Naive thymus-derived CD4-positive, alpha-beta T cell (primary cell): Measurements from ENCODE around the gene FAM156B. TPM values are rescaled to one million over a fixed set of nuclear protein-coding genes. Genes with fewer than 3 reads are reported as not detected.
A peak's percentile ranks its signal among the peaks of the same experiment; 100 is the strongest.
"Not testable (repeated sequence)": the region's sequence is repeated elsewhere in the genome, so short reads cannot be mapped to it uniquely, and the experiment has no call there.

ENCODE experiments used
- ATAC-seq: fragments of 150-1000 bp; cut with Tn5 transposase; 2 replicates; pipeline ENCODE4 v1.10.0; 2021; ENCODE audit warnings: mild to moderate bottlenecking, moderate library complexity
- CTCF ChIA-PET: fragments of 350-600 bp; sonication (Branson Sonifier 250); formaldehyde crosslinking; loops from one replicate; lab custom pipeline; 2021; ENCODE audit warnings: antibody characterized with exemption; lab: Charles Lee
- POLR2A ChIA-PET: fragments of 350-600 bp; sonication (Branson Sonifier 250); formaldehyde crosslinking; loops from one replicate; lab custom pipeline; 2021; ENCODE audit warnings: antibody characterized with exemption, inconsistent platforms; lab: Charles Lee
- DNase-seq, 9 donors: peaks; one replicate each; pipeline versions ENCODE4 v3.0.0 to v3.0.0-alpha.2; 2020 to 2022; ENCODE audit warnings: mixed read lengths in 1 of 9
- H3K27ac ChIP-seq: one replicate; pipeline ENCODE4 v1.7.0; 2013; ENCODE audit warnings: mild to moderate bottlenecking, low read depth, low read length, moderate library complexity
- H3K27me3 ChIP-seq, 2 donors: one replicate each; pipeline ENCODE4 v1.7.0; 2013; ENCODE audit warnings: low read length in 2 of 2, mild to moderate bottlenecking in 2 of 2, moderate library complexity in 2 of 2; ENCODE audit not compliant: control insufficient read depth in 2 of 2, insufficient read depth in 2 of 2
- H3K36me3 ChIP-seq, 3 experiments: 1 replicate in 2 of 3; 2 replicates in 1 of 3; pipeline ENCODE4 v1.7.0; 2013; ENCODE audit warnings: low read length in 3 of 3, mild to moderate bottlenecking in 3 of 3, moderate library complexity in 1 of 3; ENCODE audit not compliant: insufficient read depth in 3 of 3, control insufficient read depth in 2 of 3
- H3K4me1 ChIP-seq, 2 donors: one replicate each; pipeline ENCODE4 v1.7.0; 2013; ENCODE audit warnings: low read length in 2 of 2, mild to moderate bottlenecking in 2 of 2, moderate library complexity in 1 of 2; ENCODE audit not compliant: control insufficient read depth in 2 of 2, insufficient read depth in 2 of 2
- H3K4me3 ChIP-seq: 2 replicates; pipeline ENCODE4 v1.7.0; 2013; ENCODE audit warnings: mild to moderate bottlenecking, low read length
- H3K9me3 ChIP-seq, 3 experiments: 1 replicate in 2 of 3; 2 replicates in 1 of 3; pipeline ENCODE4 v1.7.0; 2013; ENCODE audit warnings: low read length in 3 of 3; ENCODE audit not compliant: control insufficient read depth in 2 of 3
- H3K27ac Mint-ChIP-seq, 9 donors: one replicate each; pipeline ENCODE4 v1.8.0; 2020 to 2022; ENCODE audit warnings: mixed read lengths in 9 of 9, mild to moderate bottlenecking in 8 of 9, moderate library complexity in 5 of 9, inconsistent platforms in 2 of 9
- H3K27me3 Mint-ChIP-seq, 5 donors: one replicate each; pipeline ENCODE4 v1.8.0; 2021 to 2022; ENCODE audit warnings: mixed read lengths in 5 of 5, mild to moderate bottlenecking in 1 of 5
- H3K36me3 Mint-ChIP-seq, 5 donors: one replicate each; pipeline ENCODE4 v1.8.0; 2020 to 2022; ENCODE audit warnings: mixed read lengths in 5 of 5, mild to moderate bottlenecking in 3 of 5, inconsistent platforms in 1 of 5
- H3K4me1 Mint-ChIP-seq, 7 donors: one replicate each; pipeline ENCODE4 v1.8.0; 2020 to 2022; ENCODE audit warnings: mixed read lengths in 7 of 7, mild to moderate bottlenecking in 3 of 7, inconsistent platforms in 1 of 7
- H3K4me3 Mint-ChIP-seq, 10 donors: one replicate each; pipeline ENCODE4 v1.8.0; 2020 to 2022; ENCODE audit warnings: mild to moderate bottlenecking in 10 of 10, mixed read lengths in 10 of 10, moderate library complexity in 6 of 10, inconsistent platforms in 2 of 10
- H3K9me3 Mint-ChIP-seq, 11 donors: one replicate each; pipeline ENCODE4 v1.8.0; 2020 to 2022; ENCODE audit warnings: mixed read lengths in 11 of 11, mild to moderate bottlenecking in 4 of 11, inconsistent platforms in 1 of 11, moderate library complexity in 1 of 11
- intact Hi-C, 2 donors: fragments of 100-400 bp; cut with micrococcal nuclease; formaldehyde crosslinking; loops; one replicate each; pipeline ENCODE4 v1.15.1; 2023
- polyA plus RNA-seq, 2 donors: library from polyadenylated mRNA; unstranded; fragments of 300-500 nt; fragmentation: Illumina TruSeq; gene quantifications; one replicate each; pipeline ENCODE4 v1.2.3, GENCODE V29; 2021
- total RNA-seq, 6 experiments: library from RNA in 5 of 6; stranded (reverse) in 5 of 6; gene quantifications; 1 replicate in 5 of 6; 2 replicates in 1 of 6; pipeline ENCODE4 v1.2.3 and lab custom pipeline; 2021 to 2026

Gene FAM156B
- total and polyA plus RNA-seq, 7 experiments from 2014 or later, result 7.4 to 17.3 (median 10.1) TPM

- H3K27ac Mint-ChIP-seq, intact Hi-C loops, H3K36me3 Mint-ChIP-seq, H3K36me3 ChIP-seq, H3K27me3 Mint-ChIP-seq, DNase-seq, ATAC-seq, H3K4me1 Mint-ChIP-seq, H3K4me3 Mint-ChIP-seq, H3K9me3 Mint-ChIP-seq, H3K27ac ChIP-seq, POLR2A ChIA-PET, H3K4me1 ChIP-seq, H3K9me3 ChIP-seq, CTCF ChIA-PET, H3K4me3 ChIP-seq, H3K27me3 ChIP-seq: not testable (repeated sequence)
Measured at GRCh38 chrX:52905531-52905930, 8.4 kb downstream of the FAM156B start.

- H3K4me3 Mint-ChIP-seq, H3K9me3 ChIP-seq, H3K36me3 ChIP-seq, POLR2A ChIA-PET, H3K27me3 Mint-ChIP-seq, CTCF ChIA-PET, H3K4me1 Mint-ChIP-seq, H3K27me3 ChIP-seq, H3K27ac ChIP-seq, H3K4me1 ChIP-seq, H3K27ac Mint-ChIP-seq, ATAC-seq, intact Hi-C loops, H3K36me3 Mint-ChIP-seq, H3K9me3 Mint-ChIP-seq, DNase-seq, H3K4me3 ChIP-seq: not testable (repeated sequence)
Measured at GRCh38 chrX:52906072-52906471, 8.9 kb downstream of the FAM156B start.

GRCh38 chrX:52907137-52907536 is 10.0 kb downstream of the FAM156B start:
- H3K9me3 ChIP-seq, H3K4me1 Mint-ChIP-seq, DNase-seq, H3K27ac Mint-ChIP-seq, CTCF ChIA-PET, H3K4me1 ChIP-seq, H3K27me3 Mint-ChIP-seq, H3K4me3 ChIP-seq, H3K4me3 Mint-ChIP-seq, H3K36me3 ChIP-seq, H3K27me3 ChIP-seq, POLR2A ChIA-PET, H3K9me3 Mint-ChIP-seq, H3K36me3 Mint-ChIP-seq, ATAC-seq, intact Hi-C loops, H3K27ac ChIP-seq: not testable (repeated sequence)

- H3K9me3 ChIP-seq, ATAC-seq, H3K4me1 Mint-ChIP-seq, POLR2A ChIA-PET, CTCF ChIA-PET, H3K27ac ChIP-seq, intact Hi-C loops, H3K4me1 ChIP-seq, DNase-seq, H3K9me3 Mint-ChIP-seq, H3K27me3 ChIP-seq, H3K4me3 ChIP-seq, H3K36me3 ChIP-seq, H3K27ac Mint-ChIP-seq, H3K36me3 Mint-ChIP-seq, H3K4me3 Mint-ChIP-seq, H3K27me3 Mint-ChIP-seq: not testable (repeated sequence)
Measured at GRCh38 chrX:52907900-52908299, 10.8 kb downstream of the FAM156B start.

GRCh38 chrX:52909313-52909969 is 12.3 kb downstream of the FAM156B start:
- peak; percentile 29 for ATAC-seq
- H3K4me3 Mint-ChIP-seq, H3K27ac Mint-ChIP-seq, H3K4me1 Mint-ChIP-seq, H3K4me1 ChIP-seq, H3K36me3 Mint-ChIP-seq, POLR2A ChIA-PET, H3K27me3 Mint-ChIP-seq, H3K9me3 Mint-ChIP-seq, H3K9me3 ChIP-seq, H3K27me3 ChIP-seq, DNase-seq, intact Hi-C loops, H3K27ac ChIP-seq, H3K4me3 ChIP-seq, H3K36me3 ChIP-seq, CTCF ChIA-PET: not testable (repeated sequence)

GRCh38 chrX:52913681-52914080 is 16.6 kb downstream of the FAM156B start:
- DNase-seq, H3K9me3 ChIP-seq, intact Hi-C loops, H3K9me3 Mint-ChIP-seq, H3K36me3 ChIP-seq, POLR2A ChIA-PET, ATAC-seq, H3K27ac Mint-ChIP-seq, H3K27ac ChIP-seq, H3K4me3 Mint-ChIP-seq, CTCF ChIA-PET, H3K4me3 ChIP-seq, H3K4me1 ChIP-seq, H3K4me1 Mint-ChIP-seq, H3K27me3 Mint-ChIP-seq, H3K27me3 ChIP-seq, H3K36me3 Mint-ChIP-seq: not testable (repeated sequence)

- H3K27ac Mint-ChIP-seq, ATAC-seq, H3K4me1 ChIP-seq, intact Hi-C loops, H3K9me3 Mint-ChIP-seq, DNase-seq, CTCF ChIA-PET, POLR2A ChIA-PET, H3K27me3 Mint-ChIP-seq, H3K4me3 Mint-ChIP-seq, H3K27ac ChIP-seq, H3K4me3 ChIP-seq, H3K27me3 ChIP-seq, H3K9me3 ChIP-seq, H3K4me1 Mint-ChIP-seq, H3K36me3 Mint-ChIP-seq, H3K36me3 ChIP-seq: not testable (repeated sequence)
Measured at GRCh38 chrX:52914704-52915103, 17.6 kb downstream of the FAM156B start.
